GDM1 (cell line): ENCODE results near the gene HPS3.
"Not testable (repeated sequence)": the region's sequence is repeated elsewhere in the genome, so short reads cannot be mapped to it uniquely, and the experiment has no call there.

ENCODE experiments used
- DNase-seq: peaks from one replicate; lab custom pipeline; 2025; lab: John Stamatoyannopoulos, UW

HPS3 gene, protein sequence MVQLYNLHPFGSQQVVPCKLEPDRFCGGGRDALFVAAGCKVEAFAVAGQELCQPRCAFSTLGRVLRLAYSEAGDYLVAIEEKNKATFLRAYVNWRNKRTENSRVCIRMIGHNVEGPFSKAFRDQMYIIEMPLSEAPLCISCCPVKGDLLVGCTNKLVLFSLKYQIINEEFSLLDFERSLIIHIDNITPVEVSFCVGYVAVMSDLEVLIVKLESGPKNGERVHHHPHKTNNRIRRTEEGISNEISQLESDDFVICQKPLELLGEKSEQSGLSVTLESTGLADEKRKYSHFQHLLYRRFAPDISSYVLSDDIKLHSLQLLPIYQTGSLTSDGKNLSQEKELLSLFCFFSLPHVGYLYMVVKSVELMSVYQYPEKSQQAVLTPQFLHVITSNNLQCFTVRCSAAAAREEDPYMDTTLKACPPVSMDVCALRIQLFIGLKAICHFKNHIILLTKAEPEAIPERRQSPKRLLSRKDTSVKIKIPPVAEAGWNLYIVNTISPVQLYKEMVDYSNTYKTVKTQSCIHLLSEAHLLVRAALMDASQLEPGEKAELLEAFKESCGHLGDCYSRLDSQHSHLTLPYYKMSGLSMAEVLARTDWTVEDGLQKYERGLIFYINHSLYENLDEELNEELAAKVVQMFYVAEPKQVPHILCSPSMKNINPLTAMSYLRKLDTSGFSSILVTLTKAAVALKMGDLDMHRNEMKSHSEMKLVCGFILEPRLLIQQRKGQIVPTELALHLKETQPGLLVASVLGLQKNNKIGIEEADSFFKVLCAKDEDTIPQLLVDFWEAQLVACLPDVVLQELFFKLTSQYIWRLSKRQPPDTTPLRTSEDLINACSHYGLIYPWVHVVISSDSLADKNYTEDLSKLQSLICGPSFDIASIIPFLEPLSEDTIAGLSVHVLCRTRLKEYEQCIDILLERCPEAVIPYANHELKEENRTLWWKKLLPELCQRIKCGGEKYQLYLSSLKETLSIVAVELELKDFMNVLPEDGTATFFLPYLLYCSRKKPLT

DNA sequence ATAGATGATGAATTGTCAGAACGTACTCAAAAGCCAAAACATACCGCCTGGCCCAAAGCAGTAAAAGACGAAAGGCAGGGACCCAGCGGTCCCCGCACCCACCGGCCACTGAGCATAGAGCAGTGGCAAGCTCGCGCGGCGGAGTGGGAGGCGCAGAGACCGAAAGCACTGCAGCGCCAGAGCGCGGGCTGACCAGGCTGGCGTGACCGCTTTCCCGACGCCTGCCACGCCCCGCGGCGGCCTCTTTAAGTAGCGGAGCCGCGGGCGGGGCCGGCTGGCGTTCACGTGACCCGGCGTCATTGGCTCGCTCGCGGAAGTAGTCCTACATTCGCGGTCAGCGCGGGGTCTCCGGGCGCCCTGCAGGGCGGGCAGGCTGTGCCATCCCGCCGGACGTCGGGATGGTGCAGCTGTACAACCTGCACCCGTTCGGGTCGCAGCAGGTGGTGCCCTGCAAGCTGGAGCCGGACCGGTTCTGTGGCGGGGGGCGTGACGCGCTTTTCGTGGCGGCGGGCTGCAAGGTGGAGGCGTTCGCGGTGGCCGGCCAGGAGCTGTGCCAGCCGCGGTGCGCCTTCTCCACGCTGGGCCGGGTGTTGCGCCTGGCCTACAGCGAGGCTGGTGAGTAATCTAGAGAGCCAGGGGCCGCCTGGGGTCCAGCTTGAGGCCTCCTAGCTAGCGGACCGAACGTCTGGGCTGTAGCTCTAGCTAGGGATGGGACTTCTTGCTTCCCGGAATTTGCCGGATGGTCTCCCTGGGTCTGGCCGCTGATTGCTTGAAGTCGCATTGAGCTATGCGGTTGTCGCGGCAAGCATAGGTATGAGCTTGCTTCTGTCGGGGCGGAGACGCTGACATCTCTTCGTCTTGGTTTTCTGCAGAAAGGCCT, at the start of gene HPS3:
Gene HPS3 (plus strand): TSS at position 313 of the 880 bp plus-strand sequence. CDS start 86 bp downstream, at position 399.
- DNase-seq = peak; percentile 81

- no peak for DNase-seq
Observed at GRCh38 chr3:149080011-149080698, 49.3 kb upstream of the HPS3 start.

DNA sequence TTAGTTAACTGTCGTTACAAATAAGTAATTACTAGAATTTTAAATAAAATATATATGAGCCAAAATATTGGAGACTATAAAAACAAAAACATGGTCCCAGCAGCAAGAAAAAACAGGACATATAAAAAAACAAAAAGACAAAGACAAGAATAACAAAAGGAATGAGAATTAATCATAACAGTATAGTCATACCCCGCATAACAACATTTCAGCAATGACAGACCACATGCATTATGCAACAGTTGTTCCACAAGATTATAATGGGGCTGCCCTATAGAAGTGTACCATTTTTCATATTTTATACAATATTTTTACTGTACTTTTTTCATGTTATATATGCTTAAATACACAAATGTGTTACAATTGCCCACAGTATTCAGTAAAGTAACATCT, 48.7 kb upstream of the HPS3 start:
- no peak for DNase-seq

GRCh38 chr3:149081772-149082171, 47.7 kb upstream of the HPS3 start:
- no peak for DNase-seq

DNA sequence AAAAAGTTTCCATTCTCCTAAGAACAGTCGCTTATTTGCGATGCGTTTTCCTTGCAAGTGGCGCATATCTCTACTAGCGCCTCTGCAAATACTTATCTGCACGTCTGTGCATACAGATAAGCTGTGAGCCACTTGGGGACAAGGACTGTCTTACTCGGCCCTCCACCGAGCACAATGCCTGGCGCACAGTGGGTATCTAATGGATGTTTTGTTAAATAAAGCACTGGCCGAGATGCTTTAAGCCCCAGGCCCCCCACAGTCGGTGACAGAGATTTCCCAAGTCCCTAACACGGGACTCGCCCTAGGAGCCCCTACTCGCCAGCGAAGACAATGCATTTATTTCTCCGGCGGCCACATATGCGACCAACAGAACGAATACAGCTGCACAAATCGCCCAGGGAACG, 43.6 kb upstream of the HPS3 start:
- no peak for DNase-seq

DNA sequence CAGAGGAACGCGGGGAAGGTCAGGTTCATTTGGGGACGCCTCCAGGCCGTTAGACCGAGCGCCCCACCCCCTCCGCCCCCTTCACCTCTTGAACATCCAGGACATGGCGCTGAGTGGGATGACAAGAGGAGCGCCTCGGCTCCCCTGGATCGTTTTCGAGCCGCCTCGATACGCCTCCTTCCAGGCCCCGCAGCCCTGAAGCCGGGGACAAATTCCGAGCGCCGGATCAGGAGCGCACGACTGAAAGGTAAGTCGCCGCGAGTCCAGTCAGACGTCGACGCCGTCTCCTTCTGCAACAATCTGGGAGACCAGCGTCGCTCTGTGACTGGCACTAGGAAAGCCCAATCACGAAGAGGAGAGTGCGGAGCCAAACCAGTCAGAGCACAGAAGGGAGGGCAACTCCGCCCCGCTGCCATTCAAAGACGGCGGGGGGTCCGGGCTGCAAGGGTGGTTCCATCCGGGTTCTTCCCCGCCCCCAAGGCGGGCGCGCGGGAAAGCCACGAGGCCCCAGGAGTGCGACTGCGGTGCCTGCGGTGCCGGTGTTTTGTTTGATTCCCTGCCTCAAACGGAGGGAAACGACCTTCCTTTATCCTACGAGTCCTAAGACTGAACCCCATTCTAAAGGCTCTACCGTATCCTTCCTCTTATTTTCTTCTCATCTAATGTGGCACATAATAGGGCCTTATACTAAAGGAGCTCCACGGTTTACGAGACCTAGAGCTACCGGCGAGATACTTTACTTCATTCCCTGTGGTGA, 43.0 kb upstream of the HPS3 start, which contains the start of gene HLTF:
Gene HLTF (minus strand): TSS at position 302 of the 757 bp plus-strand sequence. CDS start 197 bp downstream, at position 105.
- DNase-seq = peak; percentile 96

- no peak for DNase-seq
Observed at GRCh38 chr3:149087208-149087607, 42.2 kb upstream of the HPS3 start.

DNA sequence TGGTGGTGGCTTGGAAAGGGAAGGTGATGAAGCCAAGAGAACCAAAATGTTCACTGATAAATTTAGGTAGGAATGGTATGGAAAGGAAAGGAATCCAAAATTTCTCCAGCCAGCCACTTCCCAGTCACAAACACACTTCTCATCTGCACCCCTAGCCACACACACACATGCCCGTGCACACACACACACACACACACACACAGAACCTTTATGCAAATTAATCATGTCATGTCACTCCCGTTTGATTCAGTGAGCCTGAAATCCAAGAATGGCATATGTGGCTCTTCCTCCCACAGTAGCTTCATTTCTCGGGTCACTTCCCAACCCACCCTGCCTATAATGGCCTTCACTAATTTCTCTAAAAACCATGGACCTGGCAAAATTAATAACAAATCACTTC, 40.0 kb upstream of the HPS3 start:
- no peak for DNase-seq

GRCh38 chr3:149090461-149090860, 39.0 kb upstream of the HPS3 start:
- no peak for DNase-seq

GRCh38 chr3:149090907-149091306, 38.5 kb upstream of the HPS3 start:
- DNase-seq = no peak

GRCh38 chr3:149091983-149092382, 37.5 kb upstream of the HPS3 start:
- no peak for DNase-seq

DNA sequence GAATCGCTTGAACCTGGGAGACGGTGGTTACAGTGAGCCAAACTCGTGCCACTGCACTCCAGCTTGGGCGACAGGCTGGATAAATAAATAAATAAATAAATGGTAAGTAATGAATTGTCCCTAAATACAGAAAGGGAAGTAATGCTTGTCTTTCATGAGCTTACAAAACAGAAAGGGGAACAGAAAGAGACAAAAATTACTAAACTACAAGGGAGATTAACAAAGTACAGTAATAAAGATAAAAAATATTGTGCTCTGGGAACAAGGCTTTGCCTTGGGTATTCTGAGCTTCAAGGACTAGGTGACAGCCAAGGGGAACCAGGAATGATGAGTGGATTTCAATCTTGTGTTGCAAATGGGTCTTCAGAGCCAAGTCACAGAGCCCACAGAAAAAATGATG, 34.0 kb upstream of the HPS3 start:
- no peak for DNase-seq

DNA sequence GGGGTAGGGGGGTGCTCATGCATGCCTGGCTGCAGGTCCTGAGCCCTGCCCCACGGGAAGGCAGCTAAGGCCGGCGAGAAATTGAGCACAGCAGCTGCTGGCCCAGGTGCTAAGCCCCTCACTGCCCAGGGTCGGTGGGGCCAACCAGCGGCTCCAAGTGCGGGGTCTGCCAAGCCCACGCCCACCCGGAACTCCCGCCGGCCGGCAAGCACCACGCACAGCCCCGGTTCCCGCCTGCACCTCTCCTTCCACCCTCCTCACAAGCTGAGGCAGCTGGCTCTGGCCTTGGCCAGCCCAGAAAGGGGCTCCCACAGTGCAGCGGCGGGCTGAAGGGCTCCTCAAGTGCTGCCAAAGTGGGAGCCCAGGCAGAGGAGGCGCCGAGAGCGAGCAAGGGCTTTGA, 31.5 kb upstream of the HPS3 start:
- not testable (repeated sequence) for DNase-seq

- DNase-seq = no peak
Observed at GRCh38 chr3:149101154-149101553, 28.3 kb upstream of the HPS3 start.

DNA sequence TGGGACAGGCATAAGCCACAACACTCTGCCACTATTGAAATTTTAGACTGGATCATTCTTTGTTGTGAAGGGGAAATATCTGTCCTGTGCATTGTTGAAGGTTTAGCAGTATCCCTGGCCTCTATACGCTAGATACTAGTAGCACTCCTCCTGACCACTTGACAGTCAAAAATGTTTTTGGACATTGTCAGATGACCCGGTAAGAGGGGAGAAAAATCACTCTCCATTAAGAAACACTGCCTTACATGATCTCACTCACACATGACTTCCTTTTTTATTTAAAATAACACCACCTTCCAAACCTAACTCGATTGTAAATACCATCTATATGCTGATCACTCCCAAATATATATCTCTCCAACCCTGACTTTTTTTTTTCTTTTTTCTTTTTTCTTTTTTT, 27.8 kb upstream of the HPS3 start:
- no peak for DNase-seq

DNA sequence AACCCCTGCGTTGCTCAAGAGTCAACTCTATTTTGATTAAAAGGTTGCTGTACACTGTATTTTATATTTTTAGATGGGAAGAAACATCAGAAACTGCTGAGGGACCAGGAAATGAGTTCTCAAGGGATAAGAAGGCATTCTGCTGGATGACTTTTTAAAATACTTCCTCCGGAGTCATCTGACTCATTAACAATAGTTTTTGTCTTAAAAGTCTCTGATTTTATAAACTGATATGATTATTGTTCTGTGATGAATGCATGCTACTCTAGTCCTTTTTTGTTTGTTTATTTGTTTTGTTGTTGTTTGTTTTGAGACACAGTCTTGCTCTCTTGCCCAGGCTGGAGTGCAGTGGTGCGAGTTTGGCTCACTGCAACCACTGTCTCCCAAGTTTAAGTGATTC, 25.0 kb upstream of the HPS3 start:
- no peak for DNase-seq

- DNase-seq = no peak
Observed at GRCh38 chr3:149114458-149114857, 15.0 kb upstream of the HPS3 start.

DNA sequence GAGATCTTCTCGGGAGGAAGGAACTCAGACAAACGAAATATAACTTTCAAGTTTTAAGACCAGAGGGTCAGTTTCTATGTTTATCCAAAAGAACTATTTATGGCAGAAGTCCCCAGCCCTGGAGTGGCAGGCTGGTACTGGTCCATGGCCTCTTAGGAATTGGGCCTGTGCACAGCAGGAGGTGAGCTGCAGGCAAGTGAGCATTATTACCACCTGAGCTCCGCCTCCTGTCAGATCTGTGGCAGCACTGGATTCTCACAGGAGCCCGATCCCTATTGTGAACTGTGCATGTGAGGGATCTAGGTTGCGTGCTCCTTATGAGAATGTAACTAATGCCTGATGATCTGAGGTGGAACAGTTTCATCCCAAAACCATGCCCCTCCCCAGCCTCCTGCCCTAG, 14.3 kb upstream of the HPS3 start:
- no peak for DNase-seq

- DNase-seq = no peak
Observed at GRCh38 chr3:149118724-149119123, 10.7 kb upstream of the HPS3 start.

GRCh38 chr3:149119466-149119865, 10.0 kb upstream of the HPS3 start:
- DNase-seq = no peak
